Naive thymus-derived CD8-positive, alpha-beta T cell (primary cell): ENCODE data around the gene CEP78. TPM values are rescaled to one million over a fixed set of nuclear protein-coding genes. Genes with fewer than 3 reads are reported as not detected.

Experiments used
- ATAC-seq, 2 donors: fragments of 150-1000 bp; cut with Tn5 transposase in 1 of 2; sonication (Bioruptor Pico), chemical (Tn5 transposase) in 1 of 2; 1 replicate in 1 of 2; 2 replicates in 1 of 2; pipeline ENCODE4 v1.10.0; 2021; ENCODE audit warnings: mild to moderate bottlenecking in 2 of 2, moderate library complexity in 2 of 2
- POLR2A ChIA-PET: fragments of 350-600 bp; sonication (Branson Sonifier 250); formaldehyde crosslinking; loops from one replicate; lab custom pipeline; 2021; ENCODE audit warnings: antibody characterized with exemption; lab: Charles Lee
- DNase-seq, 10 donors: peaks; one replicate each; pipeline versions ENCODE4 v3.0.0 to v3.0.0-alpha.2; 2020 to 2022
- H3K27ac Mint-ChIP-seq, 10 donors: one replicate each; pipeline ENCODE4 v1.8.0; 2020 to 2022; ENCODE audit warnings: mild to moderate bottlenecking in 10 of 10, mixed read lengths in 10 of 10, moderate library complexity in 4 of 10, inconsistent platforms in 1 of 10
- H3K27me3 Mint-ChIP-seq, 5 donors: one replicate each; pipeline ENCODE4 v1.8.0; 2021 to 2022; ENCODE audit warnings: mixed read lengths in 5 of 5
- H3K36me3 Mint-ChIP-seq, 3 donors: one replicate each; pipeline ENCODE4 v1.8.0; 2020 to 2022; ENCODE audit warnings: mixed read lengths in 3 of 3, mild to moderate bottlenecking in 2 of 3, inconsistent platforms in 1 of 3
- H3K4me1 Mint-ChIP-seq, 4 donors: one replicate each; pipeline ENCODE4 v1.8.0; 2021 to 2022; ENCODE audit warnings: mixed read lengths in 4 of 4
- H3K4me3 Mint-ChIP-seq, 10 donors: one replicate each; pipeline ENCODE4 v1.8.0; 2020 to 2022; ENCODE audit warnings: mild to moderate bottlenecking in 10 of 10, mixed read lengths in 10 of 10, moderate library complexity in 6 of 10, inconsistent platforms in 1 of 10
- H3K9me3 Mint-ChIP-seq, 9 donors: one replicate each; pipeline ENCODE4 v1.8.0; 2020 to 2022; ENCODE audit warnings: mixed read lengths in 9 of 9, mild to moderate bottlenecking in 3 of 9, inconsistent platforms in 1 of 9, moderate library complexity in 1 of 9
- polyA plus RNA-seq, 3 donors: library from polyadenylated mRNA; unstranded; fragments of 300-500 nt; fragmentation: Illumina TruSeq; gene quantifications; one replicate each; pipeline ENCODE4 v1.2.3, GENCODE V29; 2021
- total RNA-seq, 8 experiments: library from RNA in 2 of 8; stranded (reverse) in 2 of 8; gene quantifications; one replicate each; pipeline ENCODE4 v1.2.3 and lab custom pipeline; 2021 to 2026

The CEP78 gene
- total and polyA plus RNA-seq, 5 experiments from 2014 or later, result 14.7 to 35.9 (median 21.2) TPM

DNA sequence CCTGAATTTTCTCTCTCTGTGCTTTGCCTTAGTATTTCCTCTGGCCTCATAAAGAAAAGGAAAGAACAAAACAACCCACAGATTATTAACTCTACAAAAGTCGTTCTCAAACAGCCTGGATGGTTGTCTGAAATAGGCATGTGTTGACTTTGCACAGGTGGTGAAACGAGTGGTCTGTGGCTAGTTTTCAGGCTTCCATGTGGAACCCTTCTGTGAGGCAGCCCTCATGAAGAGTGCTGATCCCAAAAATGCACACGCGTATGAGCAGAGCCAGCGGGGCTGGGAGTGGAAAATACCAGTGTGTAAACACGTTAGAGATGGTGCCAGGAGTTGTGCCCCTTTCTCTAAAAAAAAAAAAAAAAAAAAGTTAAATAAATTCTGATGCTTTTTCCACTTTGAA is 56.2 kb downstream of the CEP78 start:
- no peak for DNase-seq

DNA sequence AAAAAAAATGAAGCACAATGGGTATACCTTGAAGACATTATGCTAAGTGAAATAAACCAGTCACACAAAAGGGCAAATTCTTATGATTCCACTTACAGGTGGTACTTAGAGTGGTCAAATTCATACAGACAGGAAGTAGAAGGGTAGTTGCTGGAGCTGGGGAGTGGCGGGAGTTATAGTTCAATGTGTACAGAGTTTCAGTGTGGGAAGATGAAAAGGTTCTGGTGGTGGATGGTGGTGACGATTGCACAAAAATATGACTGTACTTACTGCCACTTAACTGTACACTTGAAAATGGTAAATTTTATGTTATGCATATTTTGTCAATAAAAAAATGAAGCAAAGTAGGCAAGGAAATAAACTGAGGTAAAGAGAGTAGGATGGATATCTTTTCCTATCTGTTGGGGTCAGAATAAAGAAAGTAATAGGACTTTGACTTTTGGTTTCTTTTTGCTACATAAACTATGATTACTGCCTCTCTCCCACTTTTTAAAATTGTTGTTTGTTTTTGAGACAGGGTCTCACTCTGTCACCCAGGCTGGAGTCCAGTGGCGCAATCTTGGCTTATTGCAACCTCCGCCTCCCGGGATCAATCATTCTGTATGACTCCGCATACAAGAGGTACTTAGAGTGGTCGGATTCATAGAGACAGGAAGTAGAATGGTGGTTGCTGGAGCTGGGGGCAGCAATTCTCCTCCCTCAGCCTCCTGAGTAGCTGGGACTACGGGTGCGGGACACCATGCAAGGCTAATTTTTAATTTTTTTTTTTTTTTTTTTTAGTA is 57.0 kb downstream of the CEP78 start:
- peak in 3 of 10 donors; percentile 7 to 16 (median 10) for DNase-seq
- Mint-ChIP-seq H3K4me3 (peak overlapping the region; percentile 12 to 94 (median 86)), H3K4me1 (peaks cover 11 to 28% (median 23%) of the 10 kb centered on the region in 4 donors), H3K27ac (peak overlapping the region in 9 of 10 donors; percentile 12 to 97 (median 85)), H3K27me3 (no peaks in the 10 kb centered on the region), H3K36me3 (no peaks in the 10 kb centered on the region), H3K9me3 (no peaks in the 10 kb centered on the region)
- no peak for ATAC-seq
- POLR2A ChIA-PET, result no interaction called here

More for the DNA sequence above, 56.2 kb downstream of the CEP78 start:
- POLR2A ChIA-PET, result no interaction called here
- Mint-ChIP-seq H3K4me1 (peaks cover 8 to 23% (median 19%) of the 10 kb centered on the region in 4 donors), H3K27me3 (no peaks in the 10 kb centered on the region), H3K27ac (no peak overlapping the region), H3K36me3 (no peaks in the 10 kb centered on the region), H3K9me3 (no peaks in the 10 kb centered on the region), H3K4me3 (no peak overlapping the region)
- no peak for ATAC-seq

DNA sequence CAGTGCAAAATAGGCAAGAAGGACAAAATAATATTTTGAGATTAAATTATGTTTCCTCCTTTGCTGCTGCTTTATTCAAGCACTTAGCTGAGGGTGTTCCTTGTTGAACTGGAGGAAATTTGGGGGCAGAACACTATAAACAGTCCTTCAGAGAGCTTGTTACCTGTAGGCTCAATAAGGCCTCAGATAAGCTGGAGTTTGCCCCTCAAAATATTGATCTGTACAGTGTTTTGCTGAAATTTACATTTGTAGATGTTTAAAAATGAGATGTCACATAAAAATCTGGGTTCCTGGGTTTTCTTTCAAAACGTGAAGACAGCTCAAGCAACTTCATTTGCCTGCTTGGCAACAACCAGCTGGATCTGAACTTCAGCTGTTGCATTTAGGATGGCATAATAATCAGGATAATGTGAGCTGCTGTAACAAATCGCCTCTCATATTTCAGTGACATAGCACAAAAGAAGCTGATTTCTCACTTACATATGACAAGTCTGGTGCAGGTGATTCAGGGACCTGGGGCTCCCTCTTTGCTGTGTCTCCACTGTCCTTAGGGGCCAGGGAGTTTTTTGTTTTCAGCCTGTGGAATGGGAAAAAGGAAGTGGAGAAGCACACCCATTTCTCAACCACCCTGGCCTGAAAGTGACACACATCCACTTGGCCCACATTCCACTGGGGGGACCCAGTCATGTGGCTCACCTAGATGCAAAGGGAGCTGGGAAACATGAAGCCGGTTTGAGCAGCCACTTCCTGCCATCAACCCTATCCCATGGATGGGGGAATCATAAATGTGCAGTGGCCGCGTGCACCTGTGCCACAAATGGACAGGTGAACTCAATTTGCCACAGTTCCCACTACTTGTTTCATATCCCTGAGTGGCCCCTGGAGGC is 58.7 kb downstream of the CEP78 start:
- no peak for ATAC-seq
- Mint-ChIP-seq H3K27ac (no peak overlapping the region), H3K36me3 (no peaks in the 10 kb centered on the region), H3K27me3 (peaks cover 0 to 2% (median 0%) of the 10 kb centered on the region in 5 donors), H3K4me3 (peak overlapping the region in 2 of 10 donors; percentile 12 to 35), H3K4me1 (peaks cover 14 to 37% (median 30%) of the 10 kb centered on the region in 4 donors), H3K9me3 (no peaks in the 10 kb centered on the region)
- POLR2A ChIA-PET, result interaction anchor here (0.6 to 0.8 kb wide), 2 partner anchors 8 to 265 kb away, joined by 3 to 4 read pairs; no protein-coding TSS in a partner anchor
- DNase-seq, result no peak

DNA sequence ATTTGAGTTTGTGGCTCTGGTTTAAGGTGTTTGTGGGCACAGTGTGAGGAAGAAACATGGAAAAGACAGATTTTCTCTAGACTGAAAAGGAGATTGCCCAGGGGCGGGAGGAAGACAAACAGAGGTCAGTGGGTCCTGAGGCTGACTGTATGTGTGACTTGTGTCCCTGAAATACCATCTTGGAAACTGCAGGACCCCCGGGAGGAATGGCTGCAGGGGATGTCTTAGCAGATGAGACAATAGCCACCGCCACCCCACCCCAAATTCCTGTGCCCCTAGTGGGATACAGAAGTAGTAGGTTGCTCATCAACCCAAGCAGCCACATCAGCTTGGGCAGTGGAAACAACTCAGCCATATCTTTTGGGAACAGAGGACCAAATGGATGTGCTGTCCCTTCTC is 59.3 kb downstream of the CEP78 start:
- POLR2A ChIA-PET, result no interaction called here
- Mint-ChIP-seq H3K36me3 (peaks cover 0 to 2% (median 0%) of the 10 kb centered on the region in 3 donors), H3K9me3 (no peaks in the 10 kb centered on the region), H3K27me3 (peaks cover 0 to 2% (median 0%) of the 10 kb centered on the region in 5 donors), H3K27ac (no peak overlapping the region), H3K4me1 (peaks cover 16 to 37% (median 30%) of the 10 kb centered on the region in 4 donors), H3K4me3 (peak overlapping the region in 2 of 10 donors; percentile 35 to 90)
- ATAC-seq (no peak), DNase-seq (no peak)

DNA sequence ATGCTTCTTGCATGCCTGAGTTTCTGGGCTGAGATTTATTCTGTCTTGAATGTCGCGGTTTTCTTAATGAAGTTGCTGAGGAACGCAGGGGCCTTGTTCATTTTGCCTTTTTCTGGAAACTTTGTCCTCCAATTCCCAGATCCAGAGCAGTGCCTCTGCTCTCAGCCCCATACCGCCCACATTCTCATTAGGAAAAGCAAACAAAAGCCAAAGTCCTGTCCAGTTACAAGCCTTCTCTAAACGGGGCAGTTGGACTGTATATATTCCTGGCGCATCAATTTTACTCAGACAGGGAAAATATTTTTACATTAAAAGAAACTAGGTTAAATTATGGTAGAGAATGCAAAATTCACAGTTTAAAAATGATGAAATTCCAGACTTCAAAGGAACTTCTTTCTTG is 59.9 kb downstream of the CEP78 start:
- POLR2A ChIA-PET, result no interaction called here
- no peak for DNase-seq
- H3K4me1 Mint-ChIP-seq, result peaks cover 16 to 37% (median 30%) of the 10 kb centered on the region in 4 donors
- peak overlapping the region in 3 of 10 donors; percentile 13 to 69 (median 55) for H3K27ac Mint-ChIP-seq
- peak overlapping the region in 9 of 10 donors; percentile 66 to 93 (median 90) for H3K4me3 Mint-ChIP-seq
- no peaks in the 10 kb centered on the region for H3K9me3 Mint-ChIP-seq
- peaks cover 0 to 2% (median 0%) of the 10 kb centered on the region in 3 donors for H3K36me3 Mint-ChIP-seq
- H3K27me3 Mint-ChIP-seq, result peaks cover 0 to 2% (median 0%) of the 10 kb centered on the region in 5 donors
- ATAC-seq, result no peak

DNA sequence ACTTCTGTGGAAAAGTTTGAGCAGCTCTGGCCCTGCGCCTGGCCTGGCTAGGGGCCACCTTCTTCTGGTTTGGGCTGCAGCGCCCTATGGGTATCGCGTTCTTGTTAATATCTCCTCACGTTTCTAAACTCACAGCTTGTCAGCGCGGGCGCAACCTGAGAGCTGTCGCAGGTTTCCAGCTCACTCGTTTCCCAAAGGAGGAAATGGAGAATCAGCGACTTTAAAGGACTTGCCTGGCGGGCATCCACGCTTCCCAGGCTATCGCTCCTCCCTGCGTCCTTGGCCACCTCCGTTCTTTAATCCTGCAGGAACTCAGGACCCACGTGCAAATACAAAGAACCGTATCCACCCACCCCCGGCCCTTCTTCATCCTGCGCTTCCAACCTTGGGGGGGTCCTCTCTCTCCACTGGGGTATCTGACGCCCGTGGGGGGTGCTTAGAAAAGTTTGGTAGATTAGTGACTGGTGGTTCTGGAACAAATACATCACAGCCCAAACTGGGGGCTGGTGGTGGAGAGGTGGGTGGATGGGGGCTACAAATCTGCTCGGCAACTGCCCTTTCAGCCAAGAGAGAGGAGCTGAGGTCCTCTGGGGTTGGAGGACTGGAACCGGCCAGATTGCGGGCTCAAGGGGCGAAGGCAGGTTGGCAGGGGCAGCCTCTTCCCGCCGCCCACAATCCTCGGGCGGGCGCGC is 60.5 kb downstream of the CEP78 start:
- Mint-ChIP-seq H3K27me3 (peaks cover 0 to 2% (median 0%) of the 10 kb centered on the region in 5 donors), H3K9me3 (no peaks in the 10 kb centered on the region), H3K27ac (peak overlapping the region; percentile 41 to 94 (median 80)), H3K4me3 (peak overlapping the region; percentile 86 to 95 (median 90)), H3K4me1 (peaks cover 16 to 37% (median 30%) of the 10 kb centered on the region in 4 donors), H3K36me3 (peaks cover 0 to 2% (median 0%) of the 10 kb centered on the region in 3 donors)
- ATAC-seq (no peak), DNase-seq (peak in 1 of 10 donors; percentile 7)
- POLR2A ChIA-PET, result interaction anchor here (0.8 to 1.9 kb wide), 4 partner anchors 24 to 1119 kb away, joined by 3 to 5 read pairs (median 4); partner anchors contain the start of gene VPS13A

DNA sequence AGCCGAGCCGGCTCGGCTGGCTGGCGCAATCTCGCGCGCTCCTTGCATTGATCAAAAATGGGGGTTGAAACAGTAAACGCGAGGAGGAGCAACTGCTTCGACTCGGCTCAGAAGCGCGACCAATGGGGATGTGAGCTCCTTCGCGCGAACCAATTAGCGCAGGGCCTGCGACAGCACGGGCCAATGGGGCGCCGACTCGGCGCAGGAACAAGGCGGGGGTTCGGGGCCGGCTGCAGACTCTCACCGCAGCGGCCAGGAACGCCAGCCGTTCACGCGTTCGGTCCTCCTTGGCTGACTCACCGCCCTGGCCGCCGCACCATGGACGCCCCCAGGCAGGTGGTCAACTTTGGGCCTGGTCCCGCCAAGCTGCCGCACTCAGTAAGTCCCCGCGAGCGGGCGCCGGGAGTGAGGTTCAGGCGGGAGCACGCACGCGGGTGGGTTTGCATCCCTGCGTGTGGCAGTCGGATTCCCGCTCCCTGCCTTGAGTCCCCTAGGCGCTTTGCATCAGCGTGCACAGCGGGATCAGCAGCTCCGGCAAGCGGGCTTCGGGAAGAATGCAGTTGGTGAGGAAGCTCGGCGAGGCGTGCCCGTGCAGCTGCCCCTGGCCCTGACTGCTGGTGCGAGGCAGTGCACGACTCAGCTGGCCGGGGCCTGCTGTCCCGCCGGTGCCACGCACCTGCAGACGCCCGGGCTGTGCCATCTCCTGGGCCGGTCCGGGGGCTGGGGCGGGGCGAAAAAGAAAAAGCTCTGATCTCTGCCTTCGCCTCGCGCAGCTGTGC is 61.2 kb downstream of the CEP78 start, which contains the start of gene PSAT1:
PSAT1 (plus strand) TSS at position 233 of the 779 bp plus-strand sequence; CDS start at position 319, 86 bp downstream.
- H3K4me3 Mint-ChIP-seq, result peak within 1 kb of the TSS; percentile 86 to 95 (median 90)
- peaks cover 16 to 37% (median 30%) of the 10 kb centered on the region in 4 donors for H3K4me1 Mint-ChIP-seq
- POLR2A ChIA-PET, result interaction anchor here (0.6 to 1.9 kb wide), 5 partner anchors 25 to 1275 kb away, joined by 3 to 5 read pairs (median 4); partner anchors contain the start of gene VPS13A
- DNase-seq (peak; percentile 64 to 93 (median 84)), ATAC-seq (peak; percentile 97 to 98)
- no peaks in the 10 kb centered on the region for H3K9me3 Mint-ChIP-seq
- peaks cover 0 to 5% (median 4%) of the 10 kb centered on the region in 3 donors for H3K36me3 Mint-ChIP-seq
- peaks cover 0 to 2% (median 0%) of the 10 kb centered on the region in 5 donors for H3K27me3 Mint-ChIP-seq
- H3K27ac Mint-ChIP-seq, result peak within 1 kb of the TSS; percentile 41 to 94 (median 82)

DNA sequence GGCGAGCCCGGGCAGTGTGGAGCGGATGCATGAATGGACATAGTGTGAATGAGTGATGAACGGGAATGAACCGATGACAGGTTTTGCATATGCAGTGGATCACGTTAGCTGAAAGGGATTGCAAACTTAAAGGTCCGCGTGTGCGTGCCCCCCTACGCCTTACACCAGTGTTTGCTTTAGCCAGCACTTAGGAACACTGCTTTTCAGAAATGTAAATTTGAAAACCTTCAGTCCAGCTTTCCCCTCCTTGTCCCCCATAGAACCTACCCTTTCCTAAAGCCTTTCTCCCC is 61.7 kb downstream of the CEP78 start:
- ATAC-seq (no peak), DNase-seq (no peak)
- peaks cover 0 to 8% (median 5%) of the 10 kb centered on the region in 3 donors for H3K36me3 Mint-ChIP-seq
- peaks cover 0 to 2% (median 0%) of the 10 kb centered on the region in 5 donors for H3K27me3 Mint-ChIP-seq
- no peaks in the 10 kb centered on the region for H3K9me3 Mint-ChIP-seq
- H3K27ac Mint-ChIP-seq, result peak overlapping the region in 8 of 10 donors; percentile 24 to 79 (median 61)
- POLR2A ChIA-PET, result interaction anchor here (0.6 to 1.9 kb wide), 3 partner anchors 97 to 1275 kb away, joined by 3 to 5 read pairs (median 4); no protein-coding TSS in a partner anchor
- peak overlapping the region; percentile 86 to 95 (median 90) for H3K4me3 Mint-ChIP-seq
- peaks cover 15 to 34% (median 29%) of the 10 kb centered on the region in 4 donors for H3K4me1 Mint-ChIP-seq

DNA sequence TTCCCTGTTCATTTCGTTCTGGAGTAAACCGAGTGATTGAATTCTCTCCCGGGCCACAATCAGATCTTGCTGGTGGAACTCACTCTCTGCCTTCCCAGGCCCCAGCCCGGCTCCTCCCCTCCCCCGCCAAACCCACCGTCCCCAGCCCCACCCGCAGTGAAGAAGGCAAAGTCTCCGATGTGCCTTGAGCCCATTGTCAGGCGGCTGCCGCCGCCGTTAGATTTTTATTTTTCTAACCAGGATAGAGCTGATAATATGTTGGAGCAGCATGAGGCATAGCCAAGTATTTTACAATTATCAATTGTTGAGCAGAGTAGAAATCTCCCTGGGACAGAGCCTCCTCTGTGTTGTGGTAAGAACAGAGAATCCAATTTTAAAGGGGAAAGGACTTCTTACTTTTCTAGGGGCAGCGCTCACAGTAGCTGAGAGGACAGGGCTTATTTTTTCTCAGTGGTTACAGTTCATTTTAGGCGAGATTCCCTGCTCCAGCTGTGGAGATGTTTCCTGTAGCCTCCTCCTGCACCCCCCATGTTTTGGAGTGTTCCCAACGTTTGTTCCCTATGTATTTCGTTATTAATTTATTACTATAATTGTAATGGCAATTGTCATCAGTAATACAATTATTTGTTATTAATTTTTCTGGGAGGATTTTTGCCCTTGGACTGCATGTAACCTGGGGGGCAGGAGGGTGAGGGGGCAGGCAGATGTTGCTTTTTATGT is 62.3 kb downstream of the CEP78 start:
- peaks cover 0 to 2% (median 0%) of the 10 kb centered on the region in 5 donors for H3K27me3 Mint-ChIP-seq
- peak in 1 of 10 donors; percentile 9 for DNase-seq
- H3K27ac Mint-ChIP-seq, result peak overlapping the region in 6 of 10 donors; percentile 24 to 79 (median 70)

DNA sequence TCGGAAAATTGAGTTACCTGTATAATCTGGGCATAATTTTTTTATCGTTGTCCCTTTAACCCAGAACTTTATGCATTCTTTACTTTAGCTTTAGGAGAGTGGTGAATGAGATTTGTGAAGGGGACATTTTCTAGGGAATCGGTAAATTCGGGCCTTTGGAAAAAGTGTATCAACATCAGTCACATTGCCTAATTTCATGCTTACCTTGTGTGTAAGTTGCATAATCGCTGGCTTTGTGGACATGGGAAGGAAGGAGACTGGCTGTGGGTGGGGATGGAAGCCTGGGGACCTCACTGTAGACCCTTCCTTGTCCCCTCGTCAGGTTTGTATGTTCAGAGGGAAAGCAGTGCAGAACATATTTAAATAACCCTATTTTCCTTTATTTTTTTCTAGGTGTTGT is 64.3 kb downstream of the CEP78 start:
- Mint-ChIP-seq H3K27me3 (peaks cover 0 to 2% (median 0%) of the 10 kb centered on the region in 5 donors), H3K36me3 (peaks cover 0 to 15% (median 8%) of the 10 kb centered on the region in 3 donors), H3K9me3 (no peaks in the 10 kb centered on the region), H3K27ac (peak overlapping the region in 1 of 10 donors; percentile 11), H3K4me1 (peaks cover 12 to 21% (median 19%) of the 10 kb centered on the region in 4 donors), H3K4me3 (no peak overlapping the region)
- DNase-seq, result no peak
- no peak for ATAC-seq
- POLR2A ChIA-PET, result no interaction called here

More for the DNA sequence above, 62.3 kb downstream of the CEP78 start:
- Mint-ChIP-seq H3K4me1 (peaks cover 12 to 28% (median 23%) of the 10 kb centered on the region in 4 donors), H3K9me3 (no peaks in the 10 kb centered on the region), H3K36me3 (peaks cover 0 to 8% (median 5%) of the 10 kb centered on the region in 3 donors), H3K4me3 (peak overlapping the region; percentile 86 to 95 (median 90))
- no peak for ATAC-seq
- POLR2A ChIA-PET, result interaction anchor here (1.9 kb wide), 1 partner anchor 97 kb away, joined by 5 read pairs; no protein-coding TSS in a partner anchor
